ENCODE data around the gene MAVS. TPM values are rescaled to one million over a fixed set of nuclear protein-coding genes. Genes with fewer than 3 reads are reported as not detected.
A peak's percentile ranks its signal among the peaks of the same experiment; 100 is the strongest.

Gene MAVS
- total and polyA plus RNA-seq, 2 experiments from 2014 or later = 15.6 to 24.7 TPM

GRCh38 chr20:3900187-3900604, 53.6 kb downstream of the MAVS start:
- no peak for DNase-seq (ENCODE audit: low spot score)
- Histone ChIP-seq H3K9me2 (replicated peaks; ENCODE audit: insufficient read depth) (no peaks in the 10 kb centered on the region), H4K20me1 (ENCODE audit: insufficient read depth, poor library complexity, severe bottlenecking) (peaks cover 99% of the 10 kb centered on the region), H3K4me2 (no peak overlapping the region), H3K4me1 (ENCODE audit: insufficient read depth) (no peaks in the 10 kb centered on the region), H3K36me3 (replicated peaks; ENCODE audit: insufficient read depth, low read depth) (no peaks in the 10 kb centered on the region), H3K9me3 (ENCODE audit: low read depth) (no peaks in the 10 kb centered on the region), H3K4me3 (no peak overlapping the region), H3K27me3 (no peaks in the 10 kb centered on the region), H3K27ac (no peak overlapping the region), H2AFZ (no peak overlapping the region), H3K79me2 (peaks cover 100% of the 10 kb centered on the region)
- TF ChIP-seq CTCF (IDR thresholded peaks at IDR 0.05; ENCODE audit: poor library complexity) = no peak
- TF ChIP-seq EZH2phosphoT487 (IDR thresholded peaks at IDR 0.05; ENCODE audit: low read depth, severe bottlenecking, unreplicated experiment) = no peak
- no peak for TF ChIP-seq EZH2 (IDR thresholded peaks at IDR 0.05; ENCODE audit: borderline replicate concordance)
- 89% methylated on average over 3 of the region's 3 CpGs for WGBS (ENCODE audit: low lambda C conversion rate, missing lambda C conversion rate)

GRCh38 chr20:3901028-3901705, 54.5 kb downstream of the MAVS start:
- no peak for TF ChIP-seq EZH2phosphoT487 (IDR thresholded peaks at IDR 0.05; ENCODE audit: low read depth, severe bottlenecking, unreplicated experiment)
- no peak for TF ChIP-seq EZH2 (IDR thresholded peaks at IDR 0.05; ENCODE audit: borderline replicate concordance)
- no peak for TF ChIP-seq CTCF (IDR thresholded peaks at IDR 0.05; ENCODE audit: poor library complexity)
- H3K9me2 ChIP-seq (replicated peaks; ENCODE audit: insufficient read depth) = no peaks in the 10 kb centered on the region
- H4K20me1 ChIP-seq (ENCODE audit: insufficient read depth, poor library complexity, severe bottlenecking) = peaks cover 98% of the 10 kb centered on the region
- 92% methylated on average over 3 of the region's 3 CpGs for WGBS (ENCODE audit: low lambda C conversion rate, missing lambda C conversion rate)
- H3K9me3 ChIP-seq (ENCODE audit: low read depth) = no peaks in the 10 kb centered on the region
- no peak overlapping the region for H2AFZ ChIP-seq
- no peak overlapping the region for H3K4me3 ChIP-seq
- DNase-seq (ENCODE audit: low spot score) = no peak
- no peaks in the 10 kb centered on the region for H3K27me3 ChIP-seq
- peak overlapping the region; percentile 39 for H3K4me2 ChIP-seq
- no peaks in the 10 kb centered on the region for H3K36me3 ChIP-seq (replicated peaks; ENCODE audit: insufficient read depth, low read depth)
- peak overlapping the region; percentile 3 for H3K27ac ChIP-seq
- H3K79me2 ChIP-seq = peaks cover 100% of the 10 kb centered on the region
- H3K4me1 ChIP-seq (ENCODE audit: insufficient read depth) = no peaks in the 10 kb centered on the region

- Histone ChIP-seq H4K20me1 (ENCODE audit: insufficient read depth, poor library complexity, severe bottlenecking) (peaks cover 98% of the 10 kb centered on the region), H3K4me1 (ENCODE audit: insufficient read depth) (no peaks in the 10 kb centered on the region), H2AFZ (no peak overlapping the region), H3K9me2 (replicated peaks; ENCODE audit: insufficient read depth) (no peaks in the 10 kb centered on the region), H3K27me3 (no peaks in the 10 kb centered on the region), H3K4me2 (peak overlapping the region; percentile 39), H3K36me3 (replicated peaks; ENCODE audit: insufficient read depth, low read depth) (no peaks in the 10 kb centered on the region), H3K9me3 (ENCODE audit: low read depth) (no peaks in the 10 kb centered on the region), H3K27ac (peak overlapping the region; percentile 3), H3K4me3 (no peak overlapping the region), H3K79me2 (peaks cover 100% of the 10 kb centered on the region)
- DNase-seq (ENCODE audit: low spot score) = no peak
- TF ChIP-seq CTCF (IDR thresholded peaks at IDR 0.05; ENCODE audit: poor library complexity) (no peak), EZH2phosphoT487 (IDR thresholded peaks at IDR 0.05; ENCODE audit: low read depth, severe bottlenecking, unreplicated experiment) (no peak), EZH2 (IDR thresholded peaks at IDR 0.05; ENCODE audit: borderline replicate concordance) (no peak)
- WGBS (ENCODE audit: low lambda C conversion rate, missing lambda C conversion rate) = 87% methylated on average over 9 of the region's 9 CpGs
Observed at GRCh38 chr20:3901706-3902440, 55.2 kb downstream of the MAVS start.

Measured in hepatocyte (in vitro differentiated cells).